ENCODE data around the gene OR12D1.

OR12D1 gene

DNA sequence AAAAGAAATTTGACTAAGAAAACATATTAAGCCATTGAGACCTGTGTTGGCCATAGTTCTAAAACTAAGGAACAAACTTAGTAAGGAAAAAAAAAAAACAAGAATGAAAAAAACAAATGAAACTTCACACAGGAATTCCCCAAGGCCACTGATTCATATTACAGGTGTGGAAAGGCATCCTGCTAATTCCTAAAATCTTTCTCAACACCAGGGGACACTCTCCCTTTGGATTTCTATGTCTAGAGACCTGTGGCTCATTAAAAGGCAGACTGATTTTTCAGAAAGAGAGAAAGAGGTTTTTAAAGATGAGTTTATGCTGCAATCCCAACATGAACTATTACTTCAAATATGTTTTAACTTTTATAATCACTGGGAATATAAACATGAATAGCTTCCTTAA is at the start of gene OR12D1:
OR12D1 (plus strand) TSS at position 341 of the 400 bp plus-strand sequence.
- Histone ChIP-seq H3K9me3 (ENCODE audit: control insufficient read depth in 2 of 2, low read length in 2 of 2) (no peaks in the 10 kb centered on the region), H3K9ac (ENCODE audit: low read length in 2 of 2) (no peak within 1 kb of the TSS), H3K4me1 (ENCODE audit: control insufficient read depth, insufficient read depth, low read length) (no peaks in the 10 kb centered on the region), H3K4me3 (ENCODE audit: low read length in 2 of 2) (no peak within 1 kb of the TSS), H3K36me3 (ENCODE audit: control insufficient read depth in 2 of 2, insufficient read depth in 2 of 2, low read length in 2 of 2) (no peaks in the 10 kb centered on the region), H3K27ac (ENCODE audit: low read length) (no peak within 1 kb of the TSS), H3K27me3 (ENCODE audit: control insufficient read depth in 1 of 2, insufficient read depth in 2 of 2, low read length in 2 of 2) (no peaks in the 10 kb centered on the region)

DNA sequence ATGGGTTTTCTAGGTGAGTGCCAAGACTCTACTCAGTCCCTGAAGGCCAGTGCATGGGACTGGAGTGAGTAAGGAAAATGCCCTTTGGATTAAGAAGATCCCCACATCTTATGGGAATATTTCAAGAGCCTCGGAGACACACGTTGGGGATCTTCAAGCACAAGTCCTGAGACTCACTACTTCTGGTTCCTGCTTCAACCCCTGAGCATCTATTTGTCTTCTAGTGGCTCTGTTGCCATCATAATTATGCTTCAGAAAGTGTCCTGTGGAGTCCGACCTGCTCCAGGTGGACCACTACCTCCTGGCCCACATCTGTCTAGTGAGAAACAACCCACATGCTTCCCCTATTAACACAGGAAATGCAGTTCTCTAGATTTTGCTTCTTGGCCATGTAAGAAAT is 46.0 kb upstream of the OR12D1 start, which contains the start of gene OR5V1:
OR5V1 (minus strand) TSS at position 101 of the 400 bp plus-strand sequence. CDS start 12,670 bp downstream, outside the sequence.
- Histone ChIP-seq H3K36me3 (ENCODE audit: control insufficient read depth in 2 of 2, insufficient read depth in 2 of 2, low read length in 2 of 2) (no peaks in the 10 kb centered on the region), H3K27ac (ENCODE audit: low read length) (no peak within 1 kb of the TSS), H3K27me3 (ENCODE audit: control insufficient read depth in 1 of 2, insufficient read depth in 2 of 2, low read length in 2 of 2) (no peaks in the 10 kb centered on the region), H3K9me3 (ENCODE audit: control insufficient read depth in 2 of 2, low read length in 2 of 2) (no peaks in the 10 kb centered on the region), H3K9ac (ENCODE audit: low read length in 2 of 2) (no peak within 1 kb of the TSS), H3K4me3 (ENCODE audit: low read length in 2 of 2) (no peak within 1 kb of the TSS), H3K4me1 (ENCODE audit: control insufficient read depth, insufficient read depth, low read length) (no peaks in the 10 kb centered on the region)

DNA sequence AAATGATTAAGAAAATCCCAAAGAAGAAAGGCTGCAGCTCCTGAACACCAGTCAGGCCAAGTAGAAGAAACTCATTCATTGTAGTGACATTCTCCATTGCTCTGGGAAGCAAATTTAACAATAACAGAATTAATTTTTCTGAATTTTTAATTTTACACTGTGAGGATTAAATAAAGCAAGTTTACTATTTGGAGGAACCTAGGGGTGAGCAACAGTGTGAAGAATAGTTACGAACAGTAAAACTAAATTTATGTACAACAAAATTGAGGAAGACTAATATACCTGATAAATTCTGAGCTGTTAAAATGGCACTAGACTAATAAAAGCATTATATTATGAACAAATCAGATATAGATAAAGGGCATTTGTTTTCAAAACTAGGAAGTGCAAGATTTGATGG is 39.5 kb upstream of the OR12D1 start, which contains the start of gene OR12D3:
OR12D3 (minus strand) TSS at position 101 of the 400 bp plus-strand sequence; CDS start at position 97, 4 bp downstream.
- Histone ChIP-seq H3K36me3 (ENCODE audit: control insufficient read depth in 2 of 2, insufficient read depth in 2 of 2, low read length in 2 of 2) (no peaks in the 10 kb centered on the region), H3K27me3 (ENCODE audit: control insufficient read depth in 1 of 2, insufficient read depth in 2 of 2, low read length in 2 of 2) (no peaks in the 10 kb centered on the region), H3K4me1 (ENCODE audit: control insufficient read depth, insufficient read depth, low read length) (no peaks in the 10 kb centered on the region), H3K9ac (ENCODE audit: low read length in 2 of 2) (no peak within 1 kb of the TSS), H3K9me3 (ENCODE audit: control insufficient read depth in 2 of 2, low read length in 2 of 2) (no peaks in the 10 kb centered on the region), H3K27ac (ENCODE audit: low read length) (no peak within 1 kb of the TSS), H3K4me3 (ENCODE audit: low read length in 2 of 2) (no peak within 1 kb of the TSS)

GRCh38 chr6:29376003-29376402 is 38.7 kb upstream of the OR12D1 start:
- Histone ChIP-seq H3K9me3 (ENCODE audit: control insufficient read depth in 2 of 2, low read length in 2 of 2) (no peaks in the 10 kb centered on the region), H3K4me1 (ENCODE audit: control insufficient read depth, insufficient read depth, low read length) (no peaks in the 10 kb centered on the region), H3K27ac (ENCODE audit: low read length) (no peak overlapping the region), H3K9ac (ENCODE audit: low read length in 2 of 2) (no peak overlapping the region), H3K27me3 (ENCODE audit: control insufficient read depth in 1 of 2, insufficient read depth in 2 of 2, low read length in 2 of 2) (no peaks in the 10 kb centered on the region), H3K4me3 (ENCODE audit: low read length in 2 of 2) (no peak overlapping the region), H3K36me3 (ENCODE audit: control insufficient read depth in 2 of 2, insufficient read depth in 2 of 2, low read length in 2 of 2) (no peaks in the 10 kb centered on the region)

GRCh38 chr6:29388533-29388932 is 26.2 kb upstream of the OR12D1 start:
- no peaks in the 10 kb centered on the region for H3K9me3 ChIP-seq (ENCODE audit: control insufficient read depth in 2 of 2, low read length in 2 of 2)
- H3K9ac ChIP-seq (ENCODE audit: low read length in 2 of 2), result no peak overlapping the region
- no peak overlapping the region for H3K27ac ChIP-seq (ENCODE audit: low read length)
- no peaks in the 10 kb centered on the region for H3K36me3 ChIP-seq (ENCODE audit: control insufficient read depth in 2 of 2, insufficient read depth in 2 of 2, low read length in 2 of 2)
- H3K4me3 ChIP-seq (ENCODE audit: low read length in 2 of 2), result no peak overlapping the region
- H3K4me1 ChIP-seq (ENCODE audit: control insufficient read depth, insufficient read depth, low read length), result no peaks in the 10 kb centered on the region
- H3K27me3 ChIP-seq (ENCODE audit: control insufficient read depth in 1 of 2, insufficient read depth in 2 of 2, low read length in 2 of 2), result no peaks in the 10 kb centered on the region

DNA sequence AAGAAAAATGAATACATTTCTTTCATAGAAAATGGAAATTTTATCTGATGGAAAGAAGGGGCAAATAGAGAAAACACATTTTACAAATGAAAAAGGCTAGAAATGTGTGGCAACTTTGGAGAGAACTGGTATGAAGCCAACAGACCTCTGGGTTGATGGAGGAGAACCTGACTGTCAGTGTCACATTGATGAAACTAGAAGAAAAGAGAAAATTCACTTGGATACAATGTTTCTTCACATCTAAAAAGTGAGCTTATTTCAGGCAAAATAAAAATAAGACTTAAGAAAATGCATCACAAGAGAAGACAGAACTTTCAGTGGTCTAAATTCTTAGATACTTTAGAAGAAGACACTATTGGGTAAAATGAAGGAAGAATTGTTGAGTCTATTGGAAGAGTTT is 19.4 kb upstream of the OR12D1 start, which contains the start of gene OR12D2:
OR12D2 (plus strand) TSS at position 301 of the 400 bp plus-strand sequence. CDS start 1,069 bp downstream, outside the sequence.
- H3K9ac ChIP-seq (ENCODE audit: low read length in 2 of 2), result no peak within 1 kb of the TSS
- H3K36me3 ChIP-seq (ENCODE audit: control insufficient read depth in 2 of 2, insufficient read depth in 2 of 2, low read length in 2 of 2), result no peaks in the 10 kb centered on the region
- no peak within 1 kb of the TSS for H3K4me3 ChIP-seq (ENCODE audit: low read length in 2 of 2)
- no peaks in the 10 kb centered on the region for H3K27me3 ChIP-seq (ENCODE audit: control insufficient read depth in 1 of 2, insufficient read depth in 2 of 2, low read length in 2 of 2)
- no peaks in the 10 kb centered on the region for H3K4me1 ChIP-seq (ENCODE audit: control insufficient read depth, insufficient read depth, low read length)
- no peaks in the 10 kb centered on the region for H3K9me3 ChIP-seq (ENCODE audit: control insufficient read depth in 2 of 2, low read length in 2 of 2)
- no peak within 1 kb of the TSS for H3K27ac ChIP-seq (ENCODE audit: low read length)

DNA sequence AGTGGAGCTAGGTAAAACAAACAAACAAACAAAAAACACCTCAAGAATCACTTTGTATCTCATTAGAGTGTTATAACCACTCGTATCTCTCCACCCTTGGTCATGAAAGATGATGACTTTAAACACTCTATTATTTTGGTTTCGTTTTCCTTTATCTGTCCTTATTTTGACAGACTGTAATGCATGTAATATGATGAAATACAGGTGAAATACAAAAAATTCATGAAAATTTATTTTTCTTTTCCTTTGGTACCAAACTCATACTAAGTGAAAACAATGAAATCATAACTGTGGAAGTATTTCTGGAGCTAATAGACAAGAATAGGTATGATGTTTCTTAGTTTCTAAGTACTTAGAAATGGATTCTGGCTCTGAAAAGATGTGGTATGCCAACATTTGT is 15.2 kb upstream of the OR12D1 start:
- Histone ChIP-seq H3K36me3 (ENCODE audit: control insufficient read depth in 2 of 2, insufficient read depth in 2 of 2, low read length in 2 of 2) (no peaks in the 10 kb centered on the region), H3K4me1 (ENCODE audit: control insufficient read depth, insufficient read depth, low read length) (no peaks in the 10 kb centered on the region), H3K4me3 (ENCODE audit: low read length in 2 of 2) (no peak overlapping the region), H3K27ac (ENCODE audit: low read length) (no peak overlapping the region), H3K27me3 (ENCODE audit: control insufficient read depth in 1 of 2, insufficient read depth in 2 of 2, low read length in 2 of 2) (no peaks in the 10 kb centered on the region), H3K9me3 (ENCODE audit: control insufficient read depth in 2 of 2, low read length in 2 of 2) (no peaks in the 10 kb centered on the region), H3K9ac (ENCODE audit: low read length in 2 of 2) (no peak overlapping the region)

DNA sequence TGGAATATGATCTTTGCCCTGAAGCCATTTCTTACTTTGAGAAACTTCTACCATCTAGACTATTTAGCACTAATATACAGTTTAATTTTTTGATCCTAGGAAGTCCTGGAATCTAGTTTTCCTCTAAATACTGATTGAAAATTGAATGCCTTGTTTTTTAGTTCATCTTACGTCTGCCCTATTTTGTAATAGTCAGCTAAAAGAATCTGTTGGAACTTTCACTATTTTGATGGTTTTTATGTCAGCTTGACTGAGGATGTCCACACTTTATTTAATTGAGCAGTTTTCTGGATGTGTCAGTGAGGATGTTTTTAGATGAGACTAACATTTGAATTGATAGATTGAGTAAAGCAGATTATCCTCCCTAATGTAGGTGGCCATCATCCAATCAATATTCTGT is 10.9 kb upstream of the OR12D1 start:
- Histone ChIP-seq H3K27ac (ENCODE audit: low read length) (no peak overlapping the region), H3K4me1 (ENCODE audit: control insufficient read depth, insufficient read depth, low read length) (no peaks in the 10 kb centered on the region), H3K27me3 (ENCODE audit: control insufficient read depth in 1 of 2, insufficient read depth in 2 of 2, low read length in 2 of 2) (no peaks in the 10 kb centered on the region), H3K36me3 (ENCODE audit: control insufficient read depth in 2 of 2, insufficient read depth in 2 of 2, low read length in 2 of 2) (no peaks in the 10 kb centered on the region), H3K4me3 (ENCODE audit: low read length in 2 of 2) (no peak overlapping the region), H3K9ac (ENCODE audit: low read length in 2 of 2) (no peak overlapping the region), H3K9me3 (ENCODE audit: control insufficient read depth in 2 of 2, low read length in 2 of 2) (peaks cover 0 to 3% of the 10 kb centered on the region in 2 donors)

DNA sequence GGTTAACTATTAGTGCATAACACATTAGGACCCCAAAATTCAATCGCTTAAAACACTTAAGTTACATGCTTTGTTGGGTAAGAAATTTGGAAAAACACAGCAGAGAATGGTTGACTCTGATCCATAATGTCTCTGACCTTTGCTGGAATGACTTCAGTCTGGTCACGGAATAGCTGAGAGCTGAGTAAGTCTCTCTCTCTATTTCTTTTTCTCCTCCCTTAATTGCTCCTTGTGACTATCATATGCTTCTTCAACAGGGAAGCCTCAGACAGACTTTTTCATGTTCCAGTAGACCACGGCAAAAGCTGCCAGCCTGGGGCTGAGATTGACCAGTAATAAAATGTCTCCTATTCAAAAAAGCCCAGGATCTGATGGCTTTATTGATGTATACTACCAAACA is 4.8 kb downstream of the OR12D1 start:
- Histone ChIP-seq H3K27ac (ENCODE audit: low read length) (no peak overlapping the region), H3K36me3 (ENCODE audit: control insufficient read depth in 2 of 2, insufficient read depth in 2 of 2, low read length in 2 of 2) (no peaks in the 10 kb centered on the region), H3K27me3 (ENCODE audit: control insufficient read depth in 1 of 2, insufficient read depth in 2 of 2, low read length in 2 of 2) (no peaks in the 10 kb centered on the region), H3K4me1 (ENCODE audit: control insufficient read depth, insufficient read depth, low read length) (no peaks in the 10 kb centered on the region), H3K4me3 (ENCODE audit: low read length in 2 of 2) (no peak overlapping the region), H3K9ac (ENCODE audit: low read length in 2 of 2) (no peak overlapping the region), H3K9me3 (ENCODE audit: control insufficient read depth in 2 of 2, low read length in 2 of 2) (no peaks in the 10 kb centered on the region)

- no peak overlapping the region for H3K27ac ChIP-seq (ENCODE audit: low read length)
- no peaks in the 10 kb centered on the region for H3K27me3 ChIP-seq (ENCODE audit: control insufficient read depth in 1 of 2, insufficient read depth in 2 of 2, low read length in 2 of 2)
- no peak overlapping the region for H3K9ac ChIP-seq (ENCODE audit: low read length in 2 of 2)
- no peaks in the 10 kb centered on the region for H3K4me1 ChIP-seq (ENCODE audit: control insufficient read depth, insufficient read depth, low read length)
- no peaks in the 10 kb centered on the region for H3K9me3 ChIP-seq (ENCODE audit: control insufficient read depth in 2 of 2, low read length in 2 of 2)
- H3K36me3 ChIP-seq (ENCODE audit: control insufficient read depth in 2 of 2, insufficient read depth in 2 of 2, low read length in 2 of 2), result no peaks in the 10 kb centered on the region
- H3K4me3 ChIP-seq (ENCODE audit: low read length in 2 of 2), result no peak overlapping the region
Measured at GRCh38 chr6:29424168-29424567, 9.4 kb downstream of the OR12D1 start.

DNA sequence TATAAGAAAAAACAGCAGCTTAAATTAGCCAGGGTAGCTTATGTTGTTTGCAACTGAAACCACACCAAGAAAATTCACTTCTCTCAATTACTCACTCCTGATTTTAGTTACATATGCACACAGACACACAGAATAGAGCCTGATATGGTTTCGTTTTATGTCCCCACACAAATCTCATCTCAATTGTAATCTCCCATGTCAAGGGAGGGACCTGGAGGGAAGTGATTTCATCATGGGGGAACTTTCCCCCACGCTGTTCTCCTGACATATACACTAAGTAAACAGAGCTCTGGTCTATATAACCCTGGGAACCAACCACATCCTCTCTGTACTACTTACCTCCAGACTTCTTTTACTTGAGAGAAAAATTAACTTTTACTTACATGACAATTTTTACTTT is 9.8 kb downstream of the OR12D1 start:
- Histone ChIP-seq H3K9me3 (ENCODE audit: control insufficient read depth in 2 of 2, low read length in 2 of 2) (no peaks in the 10 kb centered on the region), H3K9ac (ENCODE audit: low read length in 2 of 2) (no peak overlapping the region), H3K4me1 (ENCODE audit: control insufficient read depth, insufficient read depth, low read length) (no peaks in the 10 kb centered on the region), H3K36me3 (ENCODE audit: control insufficient read depth in 2 of 2, insufficient read depth in 2 of 2, low read length in 2 of 2) (no peaks in the 10 kb centered on the region), H3K27me3 (ENCODE audit: control insufficient read depth in 1 of 2, insufficient read depth in 2 of 2, low read length in 2 of 2) (no peaks in the 10 kb centered on the region), H3K4me3 (ENCODE audit: low read length in 2 of 2) (no peak overlapping the region), H3K27ac (ENCODE audit: low read length) (no peak overlapping the region)

Data from stomach smooth muscle (tissue), 2 donors.